Measurements from ENCODE around the gene ATP7B. TPM values are rescaled to one million over a fixed set of nuclear protein-coding genes. Genes with fewer than 3 reads are reported as not detected.
"Not testable (repeated sequence)": the region's sequence is repeated elsewhere in the genome, so short reads cannot be mapped to it uniquely, and the experiment has no call there.

ATP7B gene
- total RNA-seq, 4 donors from 2014 or later = 3.2 to 8.1 (median 6.7) TPM

DNA sequence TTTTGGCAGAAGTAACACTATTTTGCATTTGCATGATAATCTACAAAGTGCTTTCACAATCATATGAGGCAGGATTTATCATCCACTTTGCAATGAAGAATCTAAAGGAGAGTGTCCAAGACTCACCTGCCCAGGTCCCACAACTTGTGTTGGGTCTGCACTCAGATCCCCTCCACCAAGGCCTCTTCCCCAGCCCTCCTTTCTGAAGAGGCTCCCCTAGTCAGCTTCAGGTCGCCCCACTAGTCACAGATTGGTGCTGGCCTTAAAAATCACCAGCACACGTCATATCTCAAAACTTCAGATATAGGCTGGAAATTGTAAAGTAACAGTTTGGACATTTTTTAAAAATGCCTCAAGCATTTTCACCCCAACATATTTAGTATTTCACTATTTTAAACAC lies 17.5 kb downstream of the ATP7B start:
- Histone ChIP-seq H3K36me3 (no peaks in the 10 kb centered on the region), H3K4me1 (peaks cover 3 to 28% (median 13%) of the 10 kb centered on the region in 3 donors), H3K27me3 (no peaks in the 10 kb centered on the region), H3K4me3 (no peak overlapping the region), H3K9me3 (no peaks in the 10 kb centered on the region), H3K27ac (no peak overlapping the region)
- ATAC-seq = no peak
- WGBS, 2 donors (ENCODE audit: low coverage in 1 of 2) = 83 to 85% methylated on average over 2 of the region's 2 CpGs
- TF ChIP-seq, protein P1, sequence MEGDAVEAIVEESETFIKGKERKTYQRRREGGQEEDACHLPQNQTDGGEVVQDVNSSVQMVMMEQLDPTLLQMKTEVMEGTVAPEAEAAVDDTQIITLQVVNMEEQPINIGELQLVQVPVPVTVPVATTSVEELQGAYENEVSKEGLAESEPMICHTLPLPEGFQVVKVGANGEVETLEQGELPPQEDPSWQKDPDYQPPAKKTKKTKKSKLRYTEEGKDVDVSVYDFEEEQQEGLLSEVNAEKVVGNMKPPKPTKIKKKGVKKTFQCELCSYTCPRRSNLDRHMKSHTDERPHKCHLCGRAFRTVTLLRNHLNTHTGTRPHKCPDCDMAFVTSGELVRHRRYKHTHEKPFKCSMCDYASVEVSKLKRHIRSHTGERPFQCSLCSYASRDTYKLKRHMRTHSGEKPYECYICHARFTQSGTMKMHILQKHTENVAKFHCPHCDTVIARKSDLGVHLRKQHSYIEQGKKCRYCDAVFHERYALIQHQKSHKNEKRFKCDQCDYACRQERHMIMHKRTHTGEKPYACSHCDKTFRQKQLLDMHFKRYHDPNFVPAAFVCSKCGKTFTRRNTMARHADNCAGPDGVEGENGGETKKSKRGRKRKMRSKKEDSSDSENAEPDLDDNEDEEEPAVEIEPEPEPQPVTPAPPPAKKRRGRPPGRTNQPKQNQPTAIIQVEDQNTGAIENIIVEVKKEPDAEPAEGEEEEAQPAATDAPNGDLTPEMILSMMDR (IDR thresholded peaks at IDR 0.05) = no peak
- TF ChIP-seq POLR2A (IDR thresholded peaks at IDR 0.05) = no peak
- no peak for TF ChIP-seq POLR2AphosphoS5 (IDR thresholded peaks at IDR 0.05)

DNA sequence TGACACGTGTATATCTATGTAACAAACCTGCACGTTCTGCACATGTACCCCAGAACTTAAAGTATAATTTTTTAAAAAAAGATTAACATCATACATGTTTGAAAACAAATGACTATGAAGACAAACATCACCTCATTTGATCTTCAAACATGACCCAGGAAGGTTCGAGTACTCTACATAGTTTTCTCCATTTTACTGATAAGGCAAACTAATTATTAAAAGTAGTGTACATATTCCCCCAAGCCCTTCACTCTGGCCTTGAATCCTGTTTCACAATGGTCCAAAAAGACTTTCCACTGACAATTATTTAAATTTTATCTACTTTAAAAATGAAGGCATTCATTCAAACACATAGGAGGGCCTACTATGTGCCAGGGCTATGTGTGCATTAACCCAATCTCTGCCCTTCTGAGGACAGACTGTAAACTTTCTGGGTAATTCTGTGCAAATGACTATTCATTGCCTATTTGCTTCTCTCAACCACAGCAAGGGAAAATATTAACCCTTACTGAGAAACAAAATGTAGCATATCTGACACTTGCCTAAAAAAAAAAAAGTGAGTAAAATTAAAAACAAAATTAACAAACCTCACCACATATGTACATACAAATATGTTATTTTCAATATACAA lies 22.1 kb downstream of the ATP7B start:
- WGBS, 2 donors (ENCODE audit: low coverage in 1 of 2) = 87 to 100% methylated on average over 3 of the region's 3 CpGs
- no peaks in the 10 kb centered on the region for H3K36me3 ChIP-seq
- no peak for ATAC-seq
- H3K9me3 ChIP-seq = no peaks in the 10 kb centered on the region
- H3K4me1 ChIP-seq = no peaks in the 10 kb centered on the region
- no peaks in the 10 kb centered on the region for H3K27me3 ChIP-seq
- no peak overlapping the region for H3K27ac ChIP-seq
- TF ChIP-seq POLR2A (IDR thresholded peaks at IDR 0.05) (no peak), POLR2AphosphoS5 (IDR thresholded peaks at IDR 0.05) (no peak), EP300 (IDR thresholded peaks at IDR 0.05) (no peak)
- TF ChIP-seq, protein P1 (IDR thresholded peaks at IDR 0.05) = no peak
- H3K4me3 ChIP-seq = no peak overlapping the region

DNA sequence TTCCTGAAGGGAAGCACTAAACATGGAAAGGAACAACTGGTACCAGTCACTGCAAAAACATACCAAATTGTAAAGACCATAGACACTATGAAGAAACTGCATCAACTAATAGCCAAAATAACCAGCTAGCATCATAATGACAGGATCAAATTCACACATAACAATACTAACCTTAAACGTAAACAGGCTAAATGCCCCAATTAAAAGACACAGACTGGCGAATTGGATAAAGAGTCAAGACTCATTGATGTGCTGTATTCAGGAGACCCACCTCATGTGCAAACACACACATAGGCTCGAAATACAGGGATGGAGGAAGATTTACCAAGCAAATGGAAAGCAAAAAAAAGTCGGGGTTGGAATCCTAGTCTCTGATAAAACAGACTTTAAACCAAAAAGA lies 26.3 kb downstream of the ATP7B start:
- WGBS, 2 donors (ENCODE audit: low coverage in 1 of 2) = 85 to 88% methylated on average over 4 of the region's 4 CpGs
- ATAC-seq, H3K36me3 ChIP-seq, H3K9me3 ChIP-seq, H3K4me1 ChIP-seq, H3K4me3 ChIP-seq, H3K27ac ChIP-seq, H3K27me3 ChIP-seq: not testable (repeated sequence)

DNA sequence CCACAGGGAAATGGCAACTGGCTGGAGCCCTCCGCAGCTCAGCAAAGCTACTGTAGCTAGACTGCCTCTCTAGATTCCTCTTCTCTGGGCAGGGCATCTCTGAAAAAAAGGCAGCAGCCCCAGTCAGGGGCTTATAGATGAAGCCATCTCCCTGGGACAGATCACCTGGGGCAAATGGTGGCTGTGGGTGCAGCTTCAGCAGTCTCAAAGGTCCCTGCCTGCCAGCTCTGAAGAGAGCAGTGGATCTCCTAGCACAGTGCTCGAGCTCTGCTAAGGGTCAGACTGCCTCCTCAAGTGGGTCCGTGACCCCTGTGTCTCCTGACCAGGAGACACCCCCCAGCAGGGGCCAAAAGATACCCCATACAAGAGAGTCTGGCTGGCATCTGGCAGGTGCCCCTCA lies 28.0 kb downstream of the ATP7B start:
- no CpG with 5 or more reads among the region's 3 CpGs for WGBS, 2 donors (ENCODE audit: low coverage in 1 of 2)

DNA sequence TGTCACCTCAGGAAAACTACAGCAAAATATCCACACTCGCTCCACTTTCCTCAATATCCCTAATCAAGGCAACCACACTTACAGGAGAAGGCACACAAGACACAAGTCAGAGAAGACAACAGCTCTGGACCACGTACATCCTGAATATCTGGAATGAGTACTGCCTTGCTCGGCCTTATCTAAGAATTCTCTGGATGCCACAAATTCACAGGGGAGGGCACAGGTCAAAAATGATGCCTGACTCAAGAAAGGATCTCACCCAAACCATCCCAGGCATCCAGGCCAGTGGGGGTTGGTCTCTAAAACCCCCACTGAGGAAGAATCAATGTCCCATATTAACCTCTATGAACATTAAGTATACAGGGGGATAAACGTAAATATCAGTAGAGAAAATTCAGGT lies 29.9 kb downstream of the ATP7B start:
- no peak for ATAC-seq
- H3K4me3 ChIP-seq = no peak overlapping the region
- no peaks in the 10 kb centered on the region for H3K9me3 ChIP-seq
- H3K27ac ChIP-seq = no peak overlapping the region
- TF ChIP-seq, protein P1 (IDR thresholded peaks at IDR 0.05) = no peak
- TF ChIP-seq POLR2A (IDR thresholded peaks at IDR 0.05) (no peak), EP300 (IDR thresholded peaks at IDR 0.05) (no peak), POLR2AphosphoS5 (IDR thresholded peaks at IDR 0.05) (no peak)
- H3K4me1 ChIP-seq = no peaks in the 10 kb centered on the region
- whole genome bisulfite sequencing, 2 donors (ENCODE audit: low coverage in 1 of 2) = 70 to 95% methylated on average over 3 to 4 of the region's 4 CpGs
- H3K27me3 ChIP-seq = no peaks in the 10 kb centered on the region
- no peaks in the 10 kb centered on the region for H3K36me3 ChIP-seq

More for the DNA sequence above, 28.0 kb downstream of the ATP7B start:
- not testable (repeated sequence) for H3K4me3 ChIP-seq, H3K36me3 ChIP-seq, H3K9me3 ChIP-seq, H3K27me3 ChIP-seq, H3K4me1 ChIP-seq, H3K27ac ChIP-seq, ATAC-seq

DNA sequence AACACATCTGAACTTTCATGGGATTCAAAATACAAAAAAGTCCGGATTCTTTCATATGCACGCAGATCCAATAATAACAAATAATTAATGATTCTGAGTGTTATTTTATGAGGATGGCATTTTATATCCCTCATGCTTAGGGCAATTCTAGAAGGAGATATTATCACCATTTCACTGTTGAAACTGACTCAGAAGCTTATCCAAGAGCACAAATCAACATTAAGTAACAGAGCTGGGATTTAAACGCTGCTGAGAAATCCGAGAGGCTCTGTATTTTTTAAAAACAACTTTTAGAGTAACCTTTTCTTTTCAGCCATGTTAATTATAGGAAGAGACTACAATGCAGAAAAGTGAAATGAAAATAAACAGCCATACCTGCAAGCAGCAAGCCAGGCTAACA lies 30.3 kb downstream of the ATP7B start:
- ATAC-seq = no peak
- no peak overlapping the region for H3K4me3 ChIP-seq
- no peak overlapping the region for H3K27ac ChIP-seq
- H3K36me3 ChIP-seq = no peaks in the 10 kb centered on the region
- no peak for TF ChIP-seq EP300 (IDR thresholded peaks at IDR 0.05)
- no peak for TF ChIP-seq POLR2AphosphoS5 (IDR thresholded peaks at IDR 0.05)
- no peak for TF ChIP-seq POLR2A (IDR thresholded peaks at IDR 0.05)
- TF ChIP-seq, protein P1 (IDR thresholded peaks at IDR 0.05) = no peak
- WGBS, 2 donors (ENCODE audit: low coverage in 1 of 2) = 65 to 74% methylated on average over 4 of the region's 4 CpGs
- no peaks in the 10 kb centered on the region for H3K9me3 ChIP-seq
- H3K4me1 ChIP-seq = no peaks in the 10 kb centered on the region
- no peaks in the 10 kb centered on the region for H3K27me3 ChIP-seq

Data from gastroesophageal sphincter (tissue), 4 donors.